T-helper 2 cell treated with Interferon-gamma antibody and Interleukin-4, amounts not matched to agents 100 ng/mL and 5 ng/mL, for 36 hours (primary cell): ENCODE data around the gene TVP23A. TPM values are rescaled to one million over a fixed set of nuclear protein-coding genes. Genes with fewer than 3 reads are reported as not detected.

Experiments
- total RNA-seq: library from RNA; stranded (reverse); gene quantifications from 2 replicates; pipeline ENCODE4 v1.2.3, GENCODE V29; 2022

Gene TVP23A
- total RNA-seq, 1 donor from 2014 or later = not detected

Other genes with a start within 250 kb of the TVP23A start
- not detected in 2 replicates for gene EMP2, start 238.2 kb downstream of the TVP23A start, total RNA-seq
- not detected in 2 replicates for gene TEKT5, start 123.9 kb downstream of the TVP23A start, total RNA-seq
- gene NUBP1, start 75.0 kb downstream of the TVP23A start, total RNA-seq = 34.3 TPM in 2 replicates
- 34.4 and 36.0 TPM in 2 replicates for gene CIITA, start 58.4 kb upstream of the TVP23A start, total RNA-seq
- 24.1 and 25.8 TPM in 2 replicates for gene DEXI, start 123.7 kb upstream of the TVP23A start, total RNA-seq
- 31.0 and 32.8 TPM in 2 replicates for gene CLEC16A, start 125.8 kb upstream of the TVP23A start, total RNA-seq